C4-2B (cell line): ENCODE measurements around the gene LEF1.
A peak's percentile ranks its signal among the peaks of the same experiment; 100 is the strongest.

ENCODE experiments used
- H3K27ac ChIP-seq: fragments of 450-650 bp; 2 replicates; pipeline ENCODE4 v1.5.1; 2017
- ZFX ChIP-seq: fragments of 450-650 bp; IDR thresholded peaks from 2 replicates; pipeline ENCODE4 v1.6.1; 2017
- TF ChIP-seq, protein P1 (sequence below): fragments of 450-650 bp; conservative IDR thresholded peaks from 2 replicates; pipeline ENCODE4 v1.5.1; 2017; ENCODE audit warnings: mild to moderate bottlenecking

The LEF1 gene

DNA sequence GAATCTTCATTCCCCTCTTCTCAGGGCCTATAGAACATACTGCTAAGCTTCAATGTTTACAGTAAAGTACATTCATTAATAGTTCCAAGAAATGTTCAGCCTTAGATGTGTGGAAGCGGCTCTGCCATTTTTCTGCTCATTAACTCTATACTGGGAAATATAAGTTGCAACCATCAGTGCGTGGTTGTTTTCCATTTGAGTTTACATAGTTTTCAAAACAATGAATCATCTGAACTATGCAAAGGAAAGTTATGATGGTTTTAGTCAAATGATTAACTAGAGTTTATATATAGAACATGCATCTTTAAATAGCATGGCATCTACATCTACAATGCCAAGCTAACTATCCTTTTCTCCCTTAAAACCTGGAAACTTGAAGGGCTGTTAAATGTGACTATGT is 29.6 kb downstream of the LEF1 start:
- H3K27ac ChIP-seq = no peak overlapping the region
- no peak for TF ChIP-seq ZFX
- TF ChIP-seq, protein P1, sequence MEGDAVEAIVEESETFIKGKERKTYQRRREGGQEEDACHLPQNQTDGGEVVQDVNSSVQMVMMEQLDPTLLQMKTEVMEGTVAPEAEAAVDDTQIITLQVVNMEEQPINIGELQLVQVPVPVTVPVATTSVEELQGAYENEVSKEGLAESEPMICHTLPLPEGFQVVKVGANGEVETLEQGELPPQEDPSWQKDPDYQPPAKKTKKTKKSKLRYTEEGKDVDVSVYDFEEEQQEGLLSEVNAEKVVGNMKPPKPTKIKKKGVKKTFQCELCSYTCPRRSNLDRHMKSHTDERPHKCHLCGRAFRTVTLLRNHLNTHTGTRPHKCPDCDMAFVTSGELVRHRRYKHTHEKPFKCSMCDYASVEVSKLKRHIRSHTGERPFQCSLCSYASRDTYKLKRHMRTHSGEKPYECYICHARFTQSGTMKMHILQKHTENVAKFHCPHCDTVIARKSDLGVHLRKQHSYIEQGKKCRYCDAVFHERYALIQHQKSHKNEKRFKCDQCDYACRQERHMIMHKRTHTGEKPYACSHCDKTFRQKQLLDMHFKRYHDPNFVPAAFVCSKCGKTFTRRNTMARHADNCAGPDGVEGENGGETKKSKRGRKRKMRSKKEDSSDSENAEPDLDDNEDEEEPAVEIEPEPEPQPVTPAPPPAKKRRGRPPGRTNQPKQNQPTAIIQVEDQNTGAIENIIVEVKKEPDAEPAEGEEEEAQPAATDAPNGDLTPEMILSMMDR = no peak

DNA sequence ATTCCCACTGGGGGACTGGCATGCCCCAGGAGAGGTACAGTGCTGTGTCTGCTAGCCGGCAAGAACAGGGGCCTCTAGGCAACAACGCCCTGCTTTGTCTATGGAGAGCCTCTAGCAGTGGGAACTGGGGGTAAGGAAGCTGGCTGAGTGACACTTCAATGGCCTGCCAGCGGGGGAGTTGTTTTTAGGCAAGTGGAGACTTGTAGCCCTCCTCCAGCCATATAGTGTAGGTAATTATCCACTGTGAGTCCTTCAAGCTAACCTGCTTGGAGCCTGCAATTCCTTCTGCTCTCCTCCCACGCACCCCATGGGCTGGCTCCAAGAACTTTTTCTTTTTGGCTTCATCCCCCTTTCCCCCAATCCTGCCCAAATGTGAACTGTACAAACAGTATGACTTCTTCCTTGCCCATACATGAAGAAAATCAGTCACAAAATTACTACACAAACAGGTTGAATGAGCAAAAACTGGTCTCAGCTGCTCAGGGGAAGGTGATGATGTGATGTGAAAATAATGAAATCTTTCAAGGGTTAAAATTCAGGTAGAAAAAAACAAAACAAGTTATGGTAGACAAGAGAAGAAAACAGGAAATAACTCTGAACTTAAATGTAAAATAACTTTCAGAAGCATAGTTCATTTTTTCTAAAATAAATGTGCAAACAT is 33.1 kb downstream of the LEF1 start:
- TF ChIP-seq, protein P1 = no peak; the same call in 1 of the 2 replicates
- no peak for TF ChIP-seq ZFX
- peak overlapping the region; percentile 25; the same call in 1 of the 2 replicates for H3K27ac ChIP-seq

DNA sequence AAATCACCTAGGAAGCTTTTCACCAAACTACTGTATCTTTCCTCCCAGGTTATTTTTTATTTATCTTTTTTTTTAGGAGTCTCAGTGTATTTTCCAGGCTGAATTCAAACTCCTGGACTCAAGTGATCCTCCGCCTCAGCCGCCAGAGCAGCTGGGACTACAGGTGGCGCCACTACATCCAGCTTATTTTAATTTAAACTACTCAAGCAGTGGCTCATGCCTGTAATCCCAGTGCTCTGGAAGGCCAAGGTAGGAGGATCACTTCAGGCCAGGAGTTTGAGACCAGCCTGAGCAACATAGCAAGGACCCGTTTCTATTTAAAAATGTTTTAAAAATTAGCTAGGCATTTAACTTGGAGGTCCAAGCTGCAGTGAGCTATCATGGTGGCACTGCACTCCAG is 37.8 kb downstream of the LEF1 start:
- H3K27ac ChIP-seq = no peak overlapping the region
- TF ChIP-seq ZFX = no peak
- TF ChIP-seq, protein P1 = peak; percentile 19

DNA sequence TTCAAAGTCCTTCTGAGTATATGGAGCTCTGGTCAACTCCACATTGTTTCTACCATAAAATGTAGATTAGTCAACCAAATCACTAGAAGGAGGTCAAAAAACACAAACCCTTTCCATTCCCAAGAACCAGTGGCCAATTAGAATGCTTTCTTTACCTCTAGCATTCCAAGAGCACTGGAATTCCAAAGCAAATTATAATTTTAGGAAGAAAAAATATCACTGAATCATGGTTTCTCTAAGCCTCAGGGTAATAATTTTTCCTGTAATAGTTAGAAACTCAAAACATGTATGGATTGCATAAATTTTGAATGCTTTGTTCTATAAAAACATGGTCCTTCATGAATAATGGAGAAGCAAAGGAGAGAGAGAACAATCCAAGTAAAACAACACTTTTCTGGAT is 39.5 kb downstream of the LEF1 start:
- TF ChIP-seq ZFX = no peak
- TF ChIP-seq, protein P1 = no peak
- H3K27ac ChIP-seq = no peak overlapping the region

DNA sequence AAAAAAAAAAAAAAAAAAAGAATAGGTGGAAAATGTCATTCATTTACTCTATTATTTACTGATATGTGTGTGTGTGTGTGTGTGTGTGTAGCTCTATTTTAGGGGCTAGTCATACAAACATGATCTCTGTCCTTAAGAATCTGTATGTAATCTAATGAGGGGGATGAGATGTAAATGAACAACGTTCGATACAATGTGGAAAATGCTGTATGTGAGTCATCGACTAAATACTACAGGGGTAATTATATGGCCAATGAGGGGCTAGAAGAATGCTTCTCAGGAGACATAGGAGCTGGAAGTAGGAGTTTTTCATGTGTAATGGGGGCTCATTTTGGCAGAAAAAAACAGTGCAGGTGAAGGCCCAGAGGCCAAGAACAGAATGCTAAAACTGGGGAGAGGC is 41.9 kb downstream of the LEF1 start:
- no peak overlapping the region for H3K27ac ChIP-seq
- TF ChIP-seq, protein P1 = no peak
- no peak for TF ChIP-seq ZFX

DNA sequence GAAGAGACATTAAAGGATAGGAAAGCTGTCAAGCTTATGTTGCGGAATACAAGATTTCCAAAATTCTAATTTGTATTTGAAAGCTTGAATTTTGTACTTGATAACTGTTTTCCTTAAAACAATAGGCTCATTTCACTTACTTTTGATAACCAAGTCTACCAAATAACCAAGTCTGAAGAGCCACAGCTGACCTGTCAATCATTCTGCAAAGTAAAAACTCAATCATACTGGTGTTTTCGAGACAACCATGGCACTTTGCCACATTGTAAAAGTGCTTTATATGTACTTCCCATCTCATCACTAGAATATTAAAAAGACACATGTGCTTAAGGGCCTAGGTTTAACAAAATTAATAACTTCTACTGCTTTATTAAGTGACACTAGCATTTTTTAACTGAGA is 47.9 kb downstream of the LEF1 start:
- no peak for TF ChIP-seq ZFX
- TF ChIP-seq, protein P1 = no peak
- H3K27ac ChIP-seq = no peak overlapping the region

DNA sequence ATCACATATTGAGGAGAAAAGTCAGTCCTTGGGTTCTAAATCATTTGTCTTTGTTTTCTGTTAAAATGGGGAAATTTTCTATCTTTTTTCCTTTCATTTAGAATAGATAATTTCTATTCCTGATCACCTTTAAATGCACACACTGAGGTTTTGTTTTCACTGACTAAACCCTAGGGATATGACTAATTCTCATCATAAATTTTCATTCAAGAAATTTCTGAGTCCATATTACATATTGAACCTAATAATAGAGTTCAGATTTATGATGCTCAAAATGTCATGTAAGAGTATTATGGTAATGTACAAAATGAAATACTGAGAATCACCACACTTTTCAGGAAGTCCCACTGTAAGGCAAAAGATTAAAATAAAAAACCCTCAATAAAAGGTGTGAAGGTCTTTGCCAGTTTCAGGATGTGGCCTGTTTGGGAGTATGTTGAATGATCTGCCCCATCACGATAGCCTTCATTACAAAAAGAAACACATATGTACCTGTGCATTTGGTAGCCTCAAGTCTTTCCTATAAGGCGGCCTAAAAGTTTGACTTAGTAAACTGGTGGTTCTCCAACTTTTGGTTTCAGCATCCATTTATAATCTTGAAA is 49.4 kb downstream of the LEF1 start:
- TF ChIP-seq ZFX = no peak
- TF ChIP-seq, protein P1 = no peak
- no peak overlapping the region for H3K27ac ChIP-seq
